HCT116 (cell line): Measurements from ENCODE around the gene SLC17A8. TPM values are rescaled to one million over a fixed set of nuclear protein-coding genes. Genes with fewer than 3 reads are reported as not detected.

Source experiments
- ATAC-seq: fragments of 200-7000 bp; cut with Tn5 transposase; 2 replicates; pipeline ENCODE4 v1.9.1; 2020; ENCODE audit warnings: mild to moderate bottlenecking, moderate library complexity
- BruUV-seq: library from RNA; stranded (reverse); fragments of 400-500 nt; replicated peaks from 2 replicates; lab custom pipeline; 2021; lab: Mats Ljungman, UMichigan
- CTCF ChIA-PET: fragments of 300-600 bp; sonication (Branson Sonifier 250); formaldehyde crosslinking; loops from one replicate; lab custom pipeline; 2021; ENCODE audit warnings: antibody characterized with exemption; lab: Charles Lee
- POLR2A ChIA-PET: fragments of 300-600, 350-600 bp; sonication (Branson Sonifier 250); formaldehyde crosslinking; loops from one replicate; lab custom pipeline; 2021; ENCODE audit warnings: antibody characterized with exemption; lab: Charles Lee
- RAD21 ChIA-PET, 2 experiments: fragments of 300-600 bp; sonication (Branson Sonifier 250); formaldehyde crosslinking; loops; one replicate each; lab custom pipeline; 2023; ENCODE audit warnings: low total read pairs in 2 of 2; ENCODE audit not compliant: uncharacterized antibody in 2 of 2, unreplicated experiment in 2 of 2, low non-redundant PET in 1 of 2; lab: Charles Lee
- DNase-seq: peaks from one replicate; pipeline ENCODE4 v3.0.0-alpha.2; 2010; ENCODE audit warnings: low read depth, low spot score
- H2AFZ ChIP-seq: fragments of 200-600 bp; shearing (Covaris generic), sonication (generic); 2 replicates; pipeline ENCODE4 v1.6.1; 2017; ENCODE audit warnings: low read depth, mixed run types, mixed read lengths, antibody characterized with exemption, low read length; ENCODE audit not compliant: poor library complexity, severe bottlenecking
- H3K27ac ChIP-seq: 2 replicates; pipeline ENCODE4 v1.5.1; 2012; ENCODE audit warnings: low read depth, low read length
- H3K27me3 ChIP-seq: fragments of 200-600 bp; sonication (generic); 2 replicates; pipeline ENCODE4 v1.6.1; 2016; ENCODE audit warnings: mixed run types, low read length, mixed read lengths; ENCODE audit not compliant: insufficient read depth
- H3K36me3 ChIP-seq, 2 experiments: fragments of 200-500 bp in 1 of 2; fragments of 200-600 bp in 1 of 2; sonication (Bioruptor generic) in 1 of 2; sonication (generic) in 1 of 2; 2 replicates each; pipeline versions ENCODE4 v1.5.1 to v1.6.1; 2014 to 2016; ENCODE audit warnings: low read length in 2 of 2, inconsistent platforms in 1 of 2, mixed read lengths in 1 of 2, mixed run types in 1 of 2; ENCODE audit not compliant: insufficient read depth in 2 of 2, control insufficient read depth in 1 of 2
- H3K4me1 ChIP-seq, 2 experiments: fragments of 200-600 bp in 1 of 2; sonication (generic) in 1 of 2; 2 replicates each; pipeline versions ENCODE4 v1.5.1 to v1.6.1; 2012 to 2017; ENCODE audit warnings: low read length in 2 of 2, inconsistent platforms in 1 of 2, mild to moderate bottlenecking in 1 of 2, mixed read lengths in 1 of 2, mixed run types in 1 of 2, moderate library complexity in 1 of 2; ENCODE audit not compliant: insufficient read depth in 2 of 2, control insufficient read depth in 1 of 2
- H3K4me2 ChIP-seq: fragments of 200-600 bp; sonication (generic); 2 replicates; pipeline ENCODE4 v1.6.1; 2017; ENCODE audit warnings: mixed run types, low read length, mixed read lengths
- H3K4me3 ChIP-seq, 2 experiments: fragments of 200-600 bp in 1 of 2; sonication (generic) in 1 of 2; replicated peaks in 1 of 2; 2 replicates each; pipeline ENCODE4 v1.5.1; 2011 to 2016; ENCODE audit warnings: low read length in 2 of 2, control low read depth in 1 of 2, low read depth in 1 of 2, mild to moderate bottlenecking in 1 of 2, mixed read lengths in 1 of 2, mixed run types in 1 of 2
- H3K79me2 ChIP-seq: fragments of 200-600 bp; sonication (generic); 2 replicates; pipeline ENCODE4 v1.6.1; 2017; ENCODE audit warnings: mild to moderate bottlenecking, mixed run types, low read length, moderate library complexity, mixed read lengths; ENCODE audit not compliant: insufficient read depth
- H3K9ac ChIP-seq: fragments of 200-600 bp; sonication (generic); 2 replicates; pipeline ENCODE4 v1.6.1; 2016; ENCODE audit warnings: low read length, mixed read lengths
- H3K9me2 ChIP-seq: fragments of 200-600 bp; sonication (generic), shearing (Covaris generic); 2 replicates; pipeline ENCODE4 v1.6.1; 2017; ENCODE audit warnings: mixed run types, mild to moderate bottlenecking, moderate library complexity; ENCODE audit not compliant: insufficient read depth
- H3K9me3 ChIP-seq, 2 experiments: fragments of 200-500 bp in 1 of 2; fragments of 200-600 bp in 1 of 2; sonication (Bioruptor generic) in 1 of 2; sonication (generic) in 1 of 2; 2 replicates each; pipeline ENCODE4 v1.6.1; 2014 to 2017; ENCODE audit warnings: low read length in 2 of 2, mixed read lengths in 2 of 2, inconsistent platforms in 1 of 2, low read depth in 1 of 2, mild to moderate bottlenecking in 1 of 2, mixed run types in 1 of 2, moderate library complexity in 1 of 2; ENCODE audit not compliant: control insufficient read depth in 1 of 2, insufficient read depth in 1 of 2
- H4K20me1 ChIP-seq: fragments of 200-600 bp; sonication (generic), shearing (Covaris generic); 2 replicates; pipeline ENCODE4 v1.6.1; 2017; ENCODE audit warnings: mixed run types, mild to moderate bottlenecking, moderate library complexity; ENCODE audit not compliant: insufficient read depth
- ATF3 ChIP-seq: IDR thresholded peaks from 2 replicates; pipeline ENCODE4 v1.6.1; 2012
- CEBPB ChIP-seq: IDR thresholded peaks from 2 replicates; pipeline ENCODE4 v1.6.1; 2012; ENCODE audit warnings: low read depth
- CTCF ChIP-seq, 3 experiments: fragments of 200-600 bp in 1 of 3; sonication (generic) in 1 of 3; IDR thresholded peaks in 2 of 3; conservative IDR thresholded peaks in 1 of 3; 2 replicates each; pipeline ENCODE4 v1.5.1; 2012 to 2017; ENCODE audit warnings: low read depth in 2 of 3, low read length in 2 of 3, antibody characterized with exemption in 1 of 3, borderline replicate concordance in 1 of 3, control low read depth in 1 of 3, mild to moderate bottlenecking in 1 of 3, mixed read lengths in 1 of 3, mixed run types in 1 of 3, moderate library complexity in 1 of 3; ENCODE audit not compliant: insufficient read depth in 1 of 3
- ELF1 ChIP-seq: IDR thresholded peaks from 2 replicates; pipeline ENCODE4 v1.6.1; 2012; ENCODE audit warnings: low read depth, borderline replicate concordance
- EZH2phosphoT487 ChIP-seq: fragments of 200-600 bp; IDR thresholded peaks from 2 replicates; pipeline ENCODE4 v1.6.1; 2018; ENCODE audit warnings: antibody characterized with exemption, borderline replicate concordance
- MAX ChIP-seq: IDR thresholded peaks from 2 replicates; pipeline ENCODE4 v1.6.1; 2012
- SP1 ChIP-seq: IDR thresholded peaks from 2 replicates; pipeline ENCODE4 v1.6.1; 2012; ENCODE audit warnings: low read depth
- SRF ChIP-seq: IDR thresholded peaks from 2 replicates; pipeline ENCODE4 v1.6.1; 2012; ENCODE audit warnings: low read depth
- TCF7L2 ChIP-seq: IDR thresholded peaks from 2 replicates; pipeline ENCODE4 v1.7.0; 2011; ENCODE audit warnings: borderline replicate concordance, inconsistent platforms; ENCODE audit not compliant: insufficient read depth, insufficient read length; ENCODE audit errors: extremely low read depth
- ZFX ChIP-seq: fragments of 450-650 bp; IDR thresholded peaks from 2 replicates; pipeline ENCODE4 v1.6.1; 2017
- intact Hi-C: fragments of 100-400 bp; cut with micrococcal nuclease; formaldehyde crosslinking; loops from 2 replicates; pipeline ENCODE4 v1.10.0; 2022
- total RNA-seq: library from RNA; stranded (reverse); gene quantifications from one replicate; pipeline ENCODE4 v1.2.1, GENCODE V29; 2021; ENCODE audit not compliant: unreplicated experiment

The SLC17A8 gene
- total RNA-seq, 1 experiment from 2014 or later = not detected

GRCh38 chr12:100371146-100371545, 14.3 kb downstream of the SLC17A8 start:
- ChIA-PET CTCF (no interaction called here), RAD21 (no interaction called here)

More at GRCh38 chr12:100371146-100371545, 14.3 kb downstream of the SLC17A8 start:
- Histone ChIP-seq H3K9me3 (no peaks in the 10 kb centered on the region), H3K9ac (no peak overlapping the region), H2AFZ (no peak overlapping the region), H3K4me1 (no peaks in the 10 kb centered on the region), H3K4me3 (no peak overlapping the region), H3K36me3 (no peaks in the 10 kb centered on the region), H3K4me2 (no peak overlapping the region), H3K27ac (no peak overlapping the region), H3K79me2 (no peaks in the 10 kb centered on the region), H3K9me2 (no peaks in the 10 kb centered on the region)
- DNase-seq (no peak), ATAC-seq (no peak)
- intact Hi-C loops = no loop called here
- no peak for TF ChIP-seq TCF7L2
- TF ChIP-seq ELF1 = no peak
- TF ChIP-seq ZFX = no peak
- no peak for TF ChIP-seq MAX
- no peak for TF ChIP-seq CTCF (IDR thresholded peaks at IDR 0.05 in 2 of 3, conservative IDR thresholded peaks at IDR 0.05 in 1 of 3; ENCODE audit: borderline replicate concordance in 1 of 3, insufficient read depth in 1 of 3, low read depth in 2 of 3, low read length in 2 of 3)
- TF ChIP-seq ATF3 = no peak
- TF ChIP-seq SP1 = no peak
- TF ChIP-seq SRF = no peak
- no peak for TF ChIP-seq EZH2phosphoT487
- TF ChIP-seq CEBPB = no peak
- TF ChIP-seq, all 23 proteins: peak for 0
- no TSS peak for BruUV-seq
- Histone ChIP-seq H4K20me1 (no peaks in the 10 kb centered on the region), H3K27me3 (no peaks in the 10 kb centered on the region)
- POLR2A ChIA-PET = no interaction called here
